H1 (cell line): ENCODE results near the gene USP36. TPM values are rescaled to one million over a fixed set of nuclear protein-coding genes. Genes with fewer than 3 reads are reported as not detected.

Experiments used
- CTCF ChIA-PET: fragments of 300-600 bp; sonication (Branson Sonifier 250); formaldehyde crosslinking; loops from one replicate; lab custom pipeline; 2021; ENCODE audit not compliant: partially characterized antibody; lab: Charles Lee
- POLR2A ChIA-PET: fragments of 300-600 bp; sonication (Branson Sonifier 250); formaldehyde crosslinking; loops from one replicate; lab custom pipeline; 2021; ENCODE audit warnings: inconsistent platforms; ENCODE audit not compliant: partially characterized antibody; lab: Charles Lee
- DNase-seq, 2 experiments: peaks; one replicate each; pipeline versions ENCODE4 v3.0.0 to v3.0.0-alpha.2; 2010 to 2022; ENCODE audit warnings: low spot score in 2 of 2, low read depth in 1 of 2, mixed read lengths in 1 of 2
- FAIRE-seq: peaks from 2 replicates; lab custom pipeline; 2011; peaks lifted over from hg19 to GRCh38; lab: Jason Lieb, UNC
- H2AFZ ChIP-seq: 2 replicates; pipeline ENCODE4 v1.8.1; 2012; ENCODE audit warnings: low read length, inconsistent platforms
- H2AK5ac ChIP-seq: 2 replicates; pipeline ENCODE4 v1.6.1; 2013; ENCODE audit warnings: low read depth, low read length
- H2BK120ac ChIP-seq: replicated peaks from 2 replicates; pipeline ENCODE3; 2013; ENCODE audit warnings: low read depth, low read length, inconsistent platforms
- H2BK12ac ChIP-seq: 2 replicates; pipeline ENCODE4 v1.6.1; 2013; ENCODE audit warnings: low read depth, low read length
- H2BK15ac ChIP-seq: 2 replicates; pipeline ENCODE4 v1.6.1; 2013; ENCODE audit warnings: low read length
- H2BK20ac ChIP-seq: 2 replicates; pipeline ENCODE4 v1.6.1; 2013; ENCODE audit warnings: low read length
- H2BK5ac ChIP-seq: 2 replicates; pipeline ENCODE4 v1.6.1; 2013; ENCODE audit warnings: low read depth, low read length
- H3K14ac ChIP-seq: 2 replicates; pipeline ENCODE4 v1.6.1; 2013; ENCODE audit warnings: inconsistent platforms; ENCODE audit not compliant: insufficient read length
- H3K18ac ChIP-seq: 2 replicates; pipeline ENCODE4 v1.6.1; 2013; ENCODE audit warnings: low read length; ENCODE audit errors: extremely low read depth
- H3K23ac ChIP-seq: 2 replicates; pipeline ENCODE4 v1.6.1; 2013; ENCODE audit warnings: inconsistent platforms; ENCODE audit not compliant: insufficient read length
- H3K23me2 ChIP-seq: 2 replicates; pipeline ENCODE4 v1.6.1; 2013; ENCODE audit warnings: low read depth, low read length
- H3K27ac ChIP-seq: 2 replicates; pipeline ENCODE4 v1.6.1; 2011; ENCODE audit warnings: low read depth, low read length, inconsistent platforms
- H3K27me3 ChIP-seq, 4 experiments: replicated peaks in 1 of 4; 1 replicate in 1 of 4; 2 replicates in 3 of 4; pipeline versions ENCODE4 v1.6.1 to v1.8.1; 2011 to 2013; ENCODE audit warnings: low read length in 3 of 4, mild to moderate bottlenecking in 3 of 4, inconsistent platforms in 2 of 4, mixed read lengths in 2 of 4, moderate library complexity in 1 of 4; ENCODE audit not compliant: control insufficient read depth in 3 of 4, insufficient read depth in 3 of 4; ENCODE audit errors: extremely low read depth in 1 of 4
- H3K36me3 ChIP-seq, 4 experiments: 2 replicates each; pipeline versions ENCODE4 v1.6.1 to v1.8.1; 2011 to 2013; ENCODE audit warnings: mild to moderate bottlenecking in 4 of 4, low read length in 3 of 4, moderate library complexity in 2 of 4, control low read depth in 1 of 4, inconsistent platforms in 1 of 4; ENCODE audit not compliant: insufficient read depth in 4 of 4, control insufficient read depth in 2 of 4
- H3K4ac ChIP-seq: replicated peaks from 2 replicates; pipeline ENCODE3; 2013; ENCODE audit warnings: low read length, low read depth, mixed read lengths, inconsistent platforms; ENCODE audit not compliant: insufficient read length
- H3K4me1 ChIP-seq, 4 experiments: replicated peaks in 1 of 4; 1 replicate in 1 of 4; 2 replicates in 3 of 4; pipeline versions ENCODE4 v1.6.1 to v1.8.1; 2011 to 2013; ENCODE audit warnings: low read length in 3 of 4, inconsistent platforms in 2 of 4, mixed read lengths in 1 of 4; ENCODE audit not compliant: insufficient read depth in 4 of 4, control insufficient read depth in 3 of 4
- H3K4me2 ChIP-seq, 2 experiments: 2 replicates each; pipeline versions ENCODE4 v1.6.1 to v1.8.1; 2011 to 2013; ENCODE audit warnings: low read depth in 2 of 2, low read length in 2 of 2, control low read depth in 1 of 2, inconsistent platforms in 1 of 2, mild to moderate bottlenecking in 1 of 2; ENCODE audit not compliant: insufficient read depth in 1 of 2
- H3K4me3 ChIP-seq, 4 experiments: fragments of 200-600, 300-600 bp in 1 of 4; sonication (generic), shearing (Covaris generic), sonication (Bioruptor Twin) in 1 of 4; 2 replicates each; pipeline versions ENCODE4 v1.5.1 to v1.8.1; 2011 to 2016; ENCODE audit warnings: low read length in 4 of 4, low read depth in 3 of 4, control low read depth in 2 of 4, inconsistent platforms in 2 of 4, mild to moderate bottlenecking in 2 of 4, mixed read lengths in 1 of 4, moderate library complexity in 1 of 4; ENCODE audit not compliant: insufficient read depth in 2 of 4; ENCODE audit errors: extremely low read depth in 1 of 4
- H3K56ac ChIP-seq: replicated peaks from 2 replicates; pipeline ENCODE3; 2013; ENCODE audit warnings: low read depth, mild to moderate bottlenecking, mixed read lengths, low read length, inconsistent platforms; ENCODE audit not compliant: insufficient read length
- H3K79me1 ChIP-seq: 2 replicates; pipeline ENCODE4 v1.6.1; 2013; ENCODE audit warnings: low read depth, low read length, control low read depth
- H3K79me2 ChIP-seq, 2 experiments: 2 replicates each; pipeline versions ENCODE4 v1.6.1 to v1.8.1; 2012 to 2013; ENCODE audit warnings: low read length in 2 of 2, mild to moderate bottlenecking in 2 of 2, inconsistent platforms in 1 of 2; ENCODE audit not compliant: insufficient read depth in 2 of 2, control insufficient read depth in 1 of 2
- H3K9ac ChIP-seq, 4 experiments: replicated peaks in 1 of 4; 1 replicate in 1 of 4; 2 replicates in 3 of 4; pipeline versions ENCODE4 v1.6.1 to v1.8.1; 2011 to 2013; ENCODE audit warnings: low read depth in 3 of 4, low read length in 3 of 4, control low read depth in 2 of 4, mild to moderate bottlenecking in 2 of 4, moderate library complexity in 2 of 4, inconsistent platforms in 1 of 4; ENCODE audit errors: extremely low read depth in 1 of 4
- H3K9me3 ChIP-seq, 2 experiments: 2 replicates each; pipeline versions ENCODE4 v1.6.1 to v1.8.1; 2012 to 2013; ENCODE audit warnings: mild to moderate bottlenecking in 2 of 2, moderate library complexity in 2 of 2, control low read depth in 1 of 2, inconsistent platforms in 1 of 2, low read depth in 1 of 2, low read length in 1 of 2, mixed read lengths in 1 of 2; ENCODE audit not compliant: insufficient read depth in 2 of 2
- H4K20me1 ChIP-seq, 2 experiments: replicated peaks in 1 of 2; 2 replicates each; pipeline versions ENCODE3 to v1.8.1; 2011 to 2013; ENCODE audit warnings: inconsistent platforms in 2 of 2, low read length in 2 of 2, mild to moderate bottlenecking in 1 of 2; ENCODE audit not compliant: insufficient read depth in 2 of 2, control insufficient read depth in 1 of 2
- H4K5ac ChIP-seq: 2 replicates; pipeline ENCODE4 v1.6.1; 2013; ENCODE audit warnings: low read length, low read depth, mixed read lengths, inconsistent platforms; ENCODE audit not compliant: insufficient read length
- H4K8ac ChIP-seq: 2 replicates; pipeline ENCODE4 v1.8.0; 2013; ENCODE audit warnings: mild to moderate bottlenecking, moderate library complexity, low read length, inconsistent platforms; ENCODE audit not compliant: insufficient read depth; ENCODE audit errors: extremely low read depth
- H4K91ac ChIP-seq: replicated peaks from 2 replicates; pipeline ENCODE3; 2013; ENCODE audit warnings: low read length, mixed read lengths, inconsistent platforms; ENCODE audit not compliant: insufficient read length
- CEBPB ChIP-seq: IDR thresholded peaks from 2 replicates; pipeline ENCODE4 v1.6.1; 2012; ENCODE audit warnings: low read depth, low read length
- EGR1 ChIP-seq: IDR thresholded peaks from 2 replicates; pipeline ENCODE4 v1.6.1; 2011; ENCODE audit warnings: low read depth, low read length, borderline replicate concordance
- KDM5A ChIP-seq: fragments of 200-600 bp; IDR thresholded peaks from 2 replicates; pipeline ENCODE4 v1.7.1; 2012; ENCODE audit warnings: mild to moderate bottlenecking, low read length, inconsistent platforms, mixed read lengths
- NRF1 ChIP-seq: IDR thresholded peaks from 2 replicates; pipeline ENCODE4 v1.6.1; 2011; ENCODE audit warnings: mild to moderate bottlenecking, low read depth, low read length, improper control_type of control experiment
- SAP30 ChIP-seq: fragments of 300-600 bp; sonication (generic); IDR thresholded peaks from 2 replicates; pipeline ENCODE4 v1.7.1; 2012; ENCODE audit warnings: low read length, moderate library complexity, mild to moderate bottlenecking, inconsistent platforms; ENCODE audit not compliant: insufficient read depth, insufficient replicate concordance
- SP1 ChIP-seq: IDR thresholded peaks from 2 replicates; pipeline ENCODE4 v1.6.1; 2011; ENCODE audit warnings: low read depth, low read length
- SUZ12 ChIP-seq: fragments of 200-600 bp; sonication (generic); IDR thresholded peaks from 2 replicates; pipeline ENCODE4 v1.6.1; 2012; ENCODE audit warnings: mild to moderate bottlenecking, inconsistent platforms, low read length, moderate library complexity, mixed read lengths
- TAF7 ChIP-seq: optimal IDR thresholded peaks from 2 replicates; pipeline ENCODE3; 2011; ENCODE audit warnings: low read depth, mild to moderate bottlenecking, inconsistent platforms, low read length, moderate library complexity, borderline replicate concordance
- ZNF274 ChIP-seq: IDR thresholded peaks from 2 replicates; pipeline ENCODE4 v1.7.0; 2012; ENCODE audit warnings: low read length, borderline replicate concordance; ENCODE audit errors: extremely low read depth
- WGBS, 2 experiments: shearing (Covaris generic) in 1 of 2; methylation state at CpG; one replicate each; pipeline versions ENCODE4 v1.1.6 to v1.1.7; 2013 to 2015; ENCODE audit warnings: low lambda C conversion rate in 2 of 2, mixed read lengths in 2 of 2, inconsistent platforms in 1 of 2, low coverage in 1 of 2, missing lambda C conversion rate in 1 of 2; ENCODE audit not compliant: insufficient replicate concordance in 2 of 2, insufficient coverage in 1 of 2, insufficient read length in 1 of 2; ENCODE audit errors: extremely low coverage in 1 of 2, missing lambda C conversion rate in 1 of 2; 5-methylcytosine and 5-hydroxymethylcytosine counted together
- polyA plus RNA-seq, 7 experiments: library from polyadenylated mRNA; depleted of rRNA in 3 of 7; stranded (reverse) in 5 of 7; unstranded in 2 of 7; fragments of >200 nt in 5 of 7; fragments of 200-250 nt in 2 of 7; gene quantifications; 1 replicate in 5 of 7; 2 replicates in 1 of 7; 4 replicates in 1 of 7; pipeline versions ENCODE4 v1.2.1 to v1.2.3, GENCODE V29; 2011 to 2013; ENCODE audit warnings: missing spikeins in 2 of 7, mixed read lengths in 2 of 7
- total RNA-seq: library from RNA; stranded (reverse); fragmentation: NEBNext Ultra II Directional; extraction: Animal tissue kit (Norgen Biotek cat#: 25700); gene quantifications from 2 replicates; pipeline ENCODE4 v1.2.1, GENCODE V29; 2021
- TF ChIP-seq, protein P1 (sequence below): IDR thresholded peaks from 2 replicates; pipeline ENCODE4 v1.6.1; 2012; ENCODE audit warnings: low read length, inconsistent platforms

USP36 gene
- total and polyA plus RNA-seq, 2 of the 8 experiments (the other 6 are each of a cell fraction or from before 2014, with no cell fraction given), result 40.7 to 67.7 TPM

DNA sequence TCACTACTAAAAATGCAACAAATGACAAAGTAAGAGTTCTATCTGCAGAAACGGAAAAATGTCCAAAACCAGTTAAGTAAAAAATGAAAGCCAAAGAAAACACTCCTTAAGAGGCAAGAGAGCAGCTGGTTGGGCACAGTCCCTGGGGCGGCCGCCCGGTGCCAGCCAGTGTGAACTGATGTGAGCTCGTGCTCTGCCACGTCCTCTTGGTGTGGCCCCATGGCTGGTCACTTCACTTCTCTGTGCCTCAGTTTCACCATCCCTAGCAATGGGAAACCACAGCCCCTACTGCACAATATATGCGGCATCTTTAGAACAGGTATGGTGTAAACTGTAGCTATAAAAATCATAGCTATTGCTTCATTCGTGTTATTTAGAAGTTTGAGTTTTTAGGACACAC lies 21.2 kb downstream of the USP36 start:
- no peak overlapping the region for H3K9ac ChIP-seq
- WGBS, 2 experiments, result 91% methylated on average over 8 of the region's 8 CpGs; no CpG with 5 or more reads in 1 of the 2 experiments
- no peak overlapping the region for H2BK120ac ChIP-seq
- peaks cover 48 to 76% (median 75%) of the 10 kb centered on the region in 4 experiments for H3K36me3 ChIP-seq
- H3K56ac ChIP-seq, result no peak overlapping the region
- no peak overlapping the region for H3K27ac ChIP-seq
- no peak overlapping the region for H2AK5ac ChIP-seq
- H3K4me1 ChIP-seq, result no peaks in the 10 kb centered on the region
- no peak overlapping the region for H2BK15ac ChIP-seq
- DNase-seq (no peak), FAIRE-seq (no peak)
- peaks cover 10 to 14% of the 10 kb centered on the region in 2 experiments for H4K20me1 ChIP-seq
- H4K91ac ChIP-seq, result no peak overlapping the region
- no peak overlapping the region for H3K18ac ChIP-seq
- peaks cover 0 to 8% of the 10 kb centered on the region in 2 experiments; a peak in 1 of 4 replicates for H3K79me2 ChIP-seq
- TF ChIP-seq EGR1, result no peak
- TF ChIP-seq KDM5A, result no peak
- TF ChIP-seq SP1, result no peak
- no peak for TF ChIP-seq TAF7
- TF ChIP-seq, protein P1, sequence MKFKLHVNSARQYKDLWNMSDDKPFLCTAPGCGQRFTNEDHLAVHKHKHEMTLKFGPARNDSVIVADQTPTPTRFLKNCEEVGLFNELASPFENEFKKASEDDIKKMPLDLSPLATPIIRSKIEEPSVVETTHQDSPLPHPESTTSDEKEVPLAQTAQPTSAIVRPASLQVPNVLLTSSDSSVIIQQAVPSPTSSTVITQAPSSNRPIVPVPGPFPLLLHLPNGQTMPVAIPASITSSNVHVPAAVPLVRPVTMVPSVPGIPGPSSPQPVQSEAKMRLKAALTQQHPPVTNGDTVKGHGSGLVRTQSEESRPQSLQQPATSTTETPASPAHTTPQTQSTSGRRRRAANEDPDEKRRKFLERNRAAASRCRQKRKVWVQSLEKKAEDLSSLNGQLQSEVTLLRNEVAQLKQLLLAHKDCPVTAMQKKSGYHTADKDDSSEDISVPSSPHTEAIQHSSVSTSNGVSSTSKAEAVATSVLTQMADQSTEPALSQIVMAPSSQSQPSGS, result no peak
- TF ChIP-seq CEBPB, result no peak
- no peak for TF ChIP-seq ZNF274
- TF ChIP-seq SUZ12, result no peak
- no peak for TF ChIP-seq SAP30
- no peak for TF ChIP-seq NRF1
- no peaks in the 10 kb centered on the region for H3K9me3 ChIP-seq
- H3K4ac ChIP-seq, result no peak overlapping the region
- H3K4me2 ChIP-seq, result no peak overlapping the region
- no peak overlapping the region for H4K5ac ChIP-seq
- no peak overlapping the region for H3K14ac ChIP-seq
- H2AFZ ChIP-seq, result no peak overlapping the region
- no peak overlapping the region for H2BK5ac ChIP-seq
- no peaks in the 10 kb centered on the region for H3K23me2 ChIP-seq
- CTCF ChIA-PET, result interaction anchor here (0.6 to 2.0 kb wide), 5 partner anchors 9 to 322 kb away, joined by 3 to 5 read pairs (median 4); no protein-coding TSS in a partner anchor
- no peaks in the 10 kb centered on the region for H3K27me3 ChIP-seq
- no peak overlapping the region for H4K8ac ChIP-seq
- H3K4me3 ChIP-seq, result no peak overlapping the region
- H3K79me1 ChIP-seq, result peaks cover 4% of the 10 kb centered on the region
- H2BK12ac ChIP-seq, result no peak overlapping the region
- POLR2A ChIA-PET, result interaction anchor here (0.7 to 3.2 kb wide), 3 partner anchors 9 to 19 kb away, joined by 3 to 12 read pairs (median 5); no protein-coding TSS in a partner anchor
- H3K23ac ChIP-seq, result no peak overlapping the region
- H2BK20ac ChIP-seq, result no peak overlapping the region
